CD4-positive, alpha-beta T cell treated with Interleukin-10 for 1 hour (primary cell): ENCODE results near the gene OGFRL1.

Experiments used
- DNase-seq: peaks from one replicate; pipeline ENCODE4 v3.0.0-alpha.2; 2020

OGFRL1 gene

GRCh38 chr6:71287926-71288227 is 734 bp upstream of the OGFRL1 start:
- no peak for DNase-seq

GRCh38 chr6:71289039-71289801 is 609 bp downstream of the OGFRL1 start:
- peak; percentile 21 for DNase-seq

DNA sequence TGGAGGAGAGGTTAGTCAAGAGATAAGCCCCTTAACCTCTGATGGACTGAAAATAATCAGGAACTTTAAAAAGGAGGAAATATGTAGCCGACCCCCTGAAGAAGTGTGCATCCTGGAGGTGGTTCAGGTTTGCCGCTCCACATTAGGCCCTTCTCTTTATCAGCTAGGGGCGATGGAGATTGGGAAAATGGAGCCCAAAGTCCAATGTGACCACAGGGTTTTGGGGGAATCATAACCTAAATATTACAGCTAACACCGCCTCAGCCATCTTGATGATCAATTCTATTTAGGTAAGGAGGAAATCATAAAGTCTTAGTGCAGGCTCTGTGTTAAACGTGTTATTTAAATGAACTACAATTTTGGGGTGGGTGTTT is 1.2 kb downstream of the OGFRL1 start:
- DNase-seq = no peak

DNA sequence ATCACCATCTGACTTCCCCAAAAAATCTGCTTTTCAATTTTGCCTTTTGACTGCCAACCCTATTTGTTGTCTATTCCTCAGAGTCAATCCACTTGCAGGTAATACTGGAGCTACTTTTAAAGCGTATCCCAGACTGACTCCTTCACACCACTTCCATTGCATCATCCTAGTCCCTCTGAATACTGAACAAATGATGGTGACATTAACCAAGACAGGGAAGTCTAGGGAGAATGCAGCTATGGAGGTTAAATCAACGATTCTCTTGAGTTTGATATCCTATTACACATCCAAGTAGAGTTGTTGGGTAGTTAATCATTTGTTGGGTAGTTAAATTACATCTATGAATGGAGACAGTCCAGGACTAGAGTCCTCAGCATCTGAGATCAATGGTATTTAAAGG is 2.0 kb downstream of the OGFRL1 start:
- no peak for DNase-seq

- DNase-seq = no peak
Measured at GRCh38 chr6:71292001-71292400, 3.4 kb downstream of the OGFRL1 start.

DNA sequence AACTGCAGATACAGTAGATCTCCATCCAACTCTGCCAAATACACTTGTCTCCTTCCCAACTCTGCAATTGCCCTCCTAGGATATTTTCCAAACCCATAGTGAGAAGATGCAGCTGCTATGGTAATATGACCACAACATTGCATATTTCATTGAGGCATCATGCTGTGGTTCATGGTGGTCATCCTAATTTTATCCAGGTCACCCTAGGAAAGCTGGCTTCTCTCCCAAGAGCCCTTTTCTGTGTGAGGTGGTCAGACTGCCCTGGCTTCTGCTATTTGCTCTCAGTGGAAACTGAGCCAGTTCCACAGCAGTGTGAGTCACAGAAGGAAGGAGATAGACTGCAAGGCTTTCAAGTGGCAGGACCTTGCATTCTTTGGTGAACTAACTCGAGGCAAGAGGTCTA is 5.5 kb downstream of the OGFRL1 start:
- no peak for DNase-seq

- DNase-seq = no peak
Measured at GRCh38 chr6:71298459-71298858, 9.8 kb downstream of the OGFRL1 start.

GRCh38 chr6:71299541-71300470 is 11.2 kb downstream of the OGFRL1 start:
- no peak for DNase-seq

GRCh38 chr6:71300561-71301168 is 12.1 kb downstream of the OGFRL1 start:
- DNase-seq = no peak

- no peak for DNase-seq
Measured at GRCh38 chr6:71301546-71301945, 12.9 kb downstream of the OGFRL1 start.

DNA sequence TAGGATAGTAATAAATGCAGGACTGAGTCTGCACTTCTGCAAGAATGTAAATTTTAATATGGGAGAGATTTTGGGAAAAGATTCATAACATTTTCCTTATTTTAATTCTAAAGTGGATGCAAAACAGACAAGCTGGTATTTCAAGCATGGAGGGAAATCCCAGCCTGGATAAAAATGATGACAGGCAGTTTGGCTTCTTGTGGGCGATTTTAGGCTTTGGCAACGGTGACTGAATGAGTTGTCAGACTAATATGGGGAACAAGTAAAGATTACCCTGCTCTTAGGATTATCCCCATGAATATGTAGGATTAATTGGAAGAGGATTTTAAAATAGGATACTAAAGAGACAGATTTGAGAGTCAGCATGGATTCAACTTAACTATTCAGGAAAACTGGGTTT is 21.0 kb downstream of the OGFRL1 start:
- no peak for DNase-seq

DNA sequence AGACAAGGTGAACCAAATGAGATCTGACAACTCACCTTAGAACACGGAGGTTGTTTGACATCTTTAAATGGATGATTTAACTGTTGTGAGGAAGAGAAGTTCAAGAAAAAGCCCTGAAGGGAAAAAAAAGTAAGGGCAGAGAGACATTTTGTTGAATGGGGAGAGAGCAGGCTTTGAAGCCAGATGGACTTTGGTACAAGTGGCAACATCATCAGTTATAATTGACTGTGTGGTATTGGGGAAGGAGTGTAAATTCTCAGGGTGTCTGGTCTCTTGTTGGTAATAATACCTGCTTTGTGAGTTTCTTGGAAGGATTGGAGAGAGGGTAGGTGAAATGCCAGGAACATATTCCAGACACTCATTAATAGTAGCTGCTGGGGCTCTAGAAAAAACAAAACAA is 21.6 kb downstream of the OGFRL1 start:
- no peak for DNase-seq

GRCh38 chr6:71312089-71312488 is 23.5 kb downstream of the OGFRL1 start:
- DNase-seq = no peak

DNA sequence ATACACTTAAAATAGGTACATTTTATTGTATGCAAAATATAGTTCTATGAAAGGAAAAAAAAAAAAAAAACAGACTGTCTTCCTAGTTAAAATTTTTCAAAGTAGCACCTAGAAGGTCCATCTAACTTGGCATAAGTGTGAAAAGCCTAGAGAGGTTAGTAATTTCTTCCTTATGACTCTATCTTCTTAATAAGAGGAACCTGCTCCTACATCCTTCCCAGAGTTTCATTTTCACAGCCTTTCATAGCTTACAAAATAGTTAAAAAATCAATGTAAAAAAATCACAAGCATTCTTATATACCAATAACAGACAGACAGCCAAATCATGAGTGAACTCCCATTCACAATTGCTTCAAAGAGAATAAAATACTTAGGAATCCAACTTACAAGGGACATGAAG is 28.8 kb downstream of the OGFRL1 start:
- no peak for DNase-seq

GRCh38 chr6:71320041-71320440 is 31.4 kb downstream of the OGFRL1 start:
- DNase-seq = no peak

DNA sequence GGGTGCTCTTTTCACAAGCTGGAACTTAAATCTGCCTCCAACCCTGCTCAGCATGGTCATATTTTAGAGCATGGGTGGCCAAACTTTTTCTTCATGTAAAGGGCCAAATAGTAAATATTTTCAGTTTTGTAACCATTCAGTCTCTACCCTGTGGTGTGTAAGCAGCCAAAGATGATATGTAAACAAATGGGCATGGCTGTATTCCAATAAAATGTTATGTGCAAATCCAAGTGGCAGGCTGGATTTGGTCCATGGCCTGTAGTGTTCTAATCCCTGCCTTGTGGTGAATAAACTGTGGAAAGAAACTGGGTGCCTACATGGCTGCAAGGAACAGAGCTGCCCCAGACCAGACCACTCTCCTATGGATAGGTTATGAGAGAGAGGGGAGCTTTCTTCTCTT is 32.7 kb downstream of the OGFRL1 start:
- no peak for DNase-seq

- DNase-seq = no peak
Measured at GRCh38 chr6:71324194-71324785, 35.7 kb downstream of the OGFRL1 start.

GRCh38 chr6:71326611-71327010 is 38.0 kb downstream of the OGFRL1 start:
- DNase-seq = no peak

GRCh38 chr6:71330501-71330900 is 41.9 kb downstream of the OGFRL1 start:
- DNase-seq = no peak

DNA sequence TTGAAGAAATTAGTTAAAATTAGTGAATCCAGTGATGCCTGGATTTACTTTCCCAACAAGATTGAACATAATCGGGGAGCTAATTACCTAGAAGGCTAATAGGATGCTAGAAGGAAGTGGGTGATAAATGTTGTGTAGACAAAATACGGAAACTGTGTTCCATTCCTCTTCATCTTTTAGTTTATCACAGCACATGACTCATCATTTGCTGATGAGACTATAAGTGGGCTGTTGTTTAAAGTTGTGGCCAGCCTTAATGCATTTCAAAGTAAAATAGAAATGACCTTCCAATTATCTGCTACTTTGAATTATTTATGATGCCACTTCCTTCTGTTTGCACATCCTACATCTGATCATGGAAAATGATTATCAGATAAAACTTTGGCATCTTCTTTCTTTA is 43.4 kb downstream of the OGFRL1 start:
- no peak for DNase-seq

DNA sequence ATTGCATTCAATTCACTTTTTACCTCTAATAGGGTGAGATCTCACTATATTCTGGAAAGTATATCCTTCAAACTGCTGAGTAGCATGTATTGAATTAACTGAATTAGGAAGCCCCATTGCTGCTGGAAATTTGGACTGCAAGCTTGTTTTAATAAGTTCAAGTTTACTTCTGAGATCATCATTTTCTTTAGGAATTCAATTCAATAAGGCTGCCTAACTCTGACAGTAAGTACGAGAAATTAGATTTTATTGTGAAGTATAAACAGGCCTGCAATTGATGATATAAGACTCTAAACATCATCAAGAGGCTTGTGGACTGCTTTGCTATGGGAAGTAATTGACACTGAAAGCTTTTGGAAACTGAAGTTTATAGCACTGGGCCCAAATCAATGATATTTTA is 44.4 kb downstream of the OGFRL1 start:
- no peak for DNase-seq

DNA sequence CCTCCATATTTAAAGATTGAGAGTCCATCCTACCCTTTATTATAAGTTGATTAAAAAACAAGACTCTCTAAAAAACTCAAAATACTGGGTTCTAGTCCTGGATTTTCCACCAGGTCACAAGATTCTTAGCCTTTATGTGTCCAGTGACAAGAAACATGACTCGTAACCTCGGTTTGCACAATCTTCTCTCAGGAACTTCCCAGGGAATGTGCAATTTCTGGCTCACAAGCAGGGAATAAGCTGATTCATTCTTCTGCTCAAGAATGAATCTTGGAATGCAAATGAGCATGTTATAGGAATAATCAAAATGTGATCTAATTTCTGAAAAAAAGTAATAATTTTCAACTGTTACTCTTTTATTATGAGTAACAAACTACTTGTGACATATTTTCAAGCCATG is 45.1 kb downstream of the OGFRL1 start:
- no peak for DNase-seq

- DNase-seq = no peak
Measured at GRCh38 chr6:71334768-71335167, 46.2 kb downstream of the OGFRL1 start.

GRCh38 chr6:71335544-71335943 is 46.9 kb downstream of the OGFRL1 start:
- DNase-seq = no peak
